Skeletal muscle satellite cell (primary cell): ENCODE data around the gene ENOX2.
"Not testable (repeated sequence)": the region's sequence is repeated elsewhere in the genome, so short reads cannot be mapped to it uniquely, and the experiment has no call there.

Source experiments
- H3K27me3 ChIP-seq: 2 replicates; pipeline ENCODE4 v1.7.0; 2013; ENCODE audit warnings: low read length; ENCODE audit not compliant: control insufficient read depth, insufficient read depth
- H3K36me3 ChIP-seq: 2 replicates; pipeline ENCODE4 v1.7.0; 2013; ENCODE audit warnings: mild to moderate bottlenecking, control low read depth, low read length; ENCODE audit not compliant: insufficient read depth
- H3K4me1 ChIP-seq: 2 replicates; pipeline ENCODE4 v1.7.0; 2013; ENCODE audit warnings: low read length; ENCODE audit not compliant: control insufficient read depth, insufficient read depth
- H3K4me2 ChIP-seq: 2 replicates; pipeline ENCODE4 v1.7.0; 2013; ENCODE audit warnings: mild to moderate bottlenecking, low read length
- H3K4me3 ChIP-seq: 2 replicates; pipeline ENCODE4 v1.7.0; 2013; ENCODE audit warnings: low read length
- H3K9ac ChIP-seq: 2 replicates; pipeline ENCODE4 v1.7.0; 2013; ENCODE audit warnings: mild to moderate bottlenecking, low read depth, low read length, moderate library complexity
- H3K9me3 ChIP-seq: replicated peaks from 2 replicates; pipeline ENCODE4 v1.7.0; 2013; ENCODE audit warnings: mild to moderate bottlenecking, control low read depth, low read length

The ENOX2 gene

DNA sequence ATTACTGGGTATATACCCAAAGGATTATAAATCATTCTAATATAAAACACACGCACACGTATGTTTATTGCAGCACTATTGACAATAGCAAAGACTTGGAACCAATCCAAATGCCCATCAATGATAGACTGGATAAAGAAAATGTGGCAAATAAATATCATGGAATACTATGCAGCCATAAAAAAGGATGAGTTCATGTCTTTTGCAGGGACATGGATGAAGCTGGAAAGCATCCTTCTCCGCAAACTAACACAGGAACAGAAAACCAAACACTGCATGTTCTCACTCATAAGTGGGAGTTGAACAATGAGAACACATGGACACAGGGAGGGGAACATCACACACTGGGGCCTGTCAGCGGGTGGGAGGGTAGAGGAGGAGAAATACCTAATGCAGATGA lies 83.6 kb downstream of the ENOX2 start:
- H3K27me3 ChIP-seq, H3K4me3 ChIP-seq, H3K9me3 ChIP-seq, H3K4me1 ChIP-seq, H3K9ac ChIP-seq, H3K36me3 ChIP-seq, H3K4me2 ChIP-seq: not testable (repeated sequence)

GRCh38 chrX:130813932-130814331 lies 89.1 kb downstream of the ENOX2 start:
- not testable (repeated sequence) for H3K27me3 ChIP-seq, H3K4me2 ChIP-seq, H3K4me3 ChIP-seq, H3K4me1 ChIP-seq, H3K9me3 ChIP-seq, H3K36me3 ChIP-seq, H3K9ac ChIP-seq

GRCh38 chrX:130810561-130810960 lies 92.4 kb downstream of the ENOX2 start:
- Histone ChIP-seq H3K27me3 (no peaks in the 10 kb centered on the region), H3K9ac (no peak overlapping the region), H3K4me2 (no peak overlapping the region), H3K4me1 (no peaks in the 10 kb centered on the region), H3K36me3 (no peaks in the 10 kb centered on the region), H3K4me3 (no peak overlapping the region), H3K9me3 (no peaks in the 10 kb centered on the region)

DNA sequence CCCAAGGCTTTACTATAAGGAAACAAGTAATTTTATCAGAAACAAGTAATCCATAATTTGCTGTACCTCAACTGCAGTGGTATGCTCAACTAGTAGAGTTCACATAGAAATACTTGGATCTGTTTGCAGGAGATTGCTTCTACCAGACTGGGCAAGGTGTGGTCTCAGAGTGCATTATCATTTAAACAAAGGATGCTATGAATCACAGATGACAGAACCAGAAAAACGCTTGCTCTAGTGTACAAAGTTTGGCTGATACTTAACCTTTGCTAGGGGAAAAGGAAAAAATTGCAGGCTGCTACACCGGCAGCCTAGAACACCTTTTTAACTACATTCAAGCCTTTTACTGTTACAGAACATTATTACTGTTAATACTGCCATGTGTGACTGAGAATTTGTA lies 97.1 kb downstream of the ENOX2 start:
- no peak overlapping the region for H3K4me3 ChIP-seq
- H3K9me3 ChIP-seq, result no peaks in the 10 kb centered on the region
- H3K36me3 ChIP-seq, result no peaks in the 10 kb centered on the region
- H3K9ac ChIP-seq, result no peak overlapping the region
- H3K27me3 ChIP-seq, result no peaks in the 10 kb centered on the region
- no peak overlapping the region for H3K4me2 ChIP-seq
- H3K4me1 ChIP-seq, result no peaks in the 10 kb centered on the region

DNA sequence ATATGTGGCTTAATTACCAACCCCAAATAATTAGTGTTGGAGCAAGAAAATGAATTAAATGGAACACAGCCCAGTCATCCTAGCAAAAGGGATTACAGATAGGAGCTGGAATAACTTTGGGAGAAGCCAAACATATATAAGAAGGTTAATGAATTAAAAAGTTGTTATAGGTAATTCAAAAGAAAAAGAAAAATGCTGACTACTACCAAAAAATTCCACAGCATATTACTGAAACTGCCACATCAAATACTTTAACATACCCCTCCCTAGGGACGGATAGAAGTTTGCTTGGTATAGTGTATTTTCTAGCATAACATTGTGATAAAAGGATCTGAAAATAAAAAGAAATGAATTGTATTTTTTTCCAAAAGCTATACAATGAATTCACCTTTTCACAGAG lies 99.5 kb downstream of the ENOX2 start:
- Histone ChIP-seq H3K9me3 (no peaks in the 10 kb centered on the region), H3K4me1 (no peaks in the 10 kb centered on the region), H3K36me3 (no peaks in the 10 kb centered on the region), H3K4me3 (no peak overlapping the region), H3K27me3 (no peaks in the 10 kb centered on the region), H3K9ac (no peak overlapping the region), H3K4me2 (no peak overlapping the region)

- Histone ChIP-seq H3K27me3 (no peaks in the 10 kb centered on the region), H3K9me3 (no peaks in the 10 kb centered on the region), H3K4me3 (no peak overlapping the region), H3K36me3 (no peaks in the 10 kb centered on the region), H3K9ac (no peak overlapping the region), H3K4me1 (no peaks in the 10 kb centered on the region), H3K4me2 (no peak overlapping the region)
Measured at GRCh38 chrX:130801901-130802300, 101.1 kb downstream of the ENOX2 start.

GRCh38 chrX:130799393-130799792 lies 103.6 kb downstream of the ENOX2 start:
- Histone ChIP-seq H3K4me1 (no peaks in the 10 kb centered on the region), H3K36me3 (no peaks in the 10 kb centered on the region), H3K4me3 (no peak overlapping the region), H3K9me3 (no peaks in the 10 kb centered on the region), H3K27me3 (peaks cover 3% of the 10 kb centered on the region), H3K9ac (no peak overlapping the region), H3K4me2 (no peak overlapping the region)

DNA sequence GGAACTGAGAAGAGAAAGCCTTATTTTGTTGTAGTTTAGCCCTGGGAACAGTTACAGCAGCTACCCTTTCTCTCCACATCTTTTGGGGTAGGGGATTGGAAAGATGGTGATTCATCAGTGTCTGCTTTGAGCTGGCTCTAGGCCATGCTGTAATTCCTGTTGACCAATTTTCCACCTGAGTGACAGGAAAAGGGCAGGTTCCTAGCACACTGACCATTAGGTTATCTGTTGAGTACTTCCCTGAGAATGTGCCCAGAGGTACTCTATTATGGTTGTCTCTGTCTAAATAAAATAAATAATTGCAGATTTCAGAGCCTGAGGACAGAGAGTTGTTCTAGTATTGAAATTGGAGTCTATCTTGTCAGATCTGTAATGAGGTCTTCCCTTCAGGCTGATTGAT lies 109.0 kb downstream of the ENOX2 start:
- no peaks in the 10 kb centered on the region for H3K9me3 ChIP-seq
- H3K4me2 ChIP-seq, result no peak overlapping the region
- H3K9ac ChIP-seq, result no peak overlapping the region
- H3K4me1 ChIP-seq, result no peaks in the 10 kb centered on the region
- H3K4me3 ChIP-seq, result no peak overlapping the region
- no peaks in the 10 kb centered on the region for H3K36me3 ChIP-seq
- peaks cover 6% of the 10 kb centered on the region for H3K27me3 ChIP-seq

DNA sequence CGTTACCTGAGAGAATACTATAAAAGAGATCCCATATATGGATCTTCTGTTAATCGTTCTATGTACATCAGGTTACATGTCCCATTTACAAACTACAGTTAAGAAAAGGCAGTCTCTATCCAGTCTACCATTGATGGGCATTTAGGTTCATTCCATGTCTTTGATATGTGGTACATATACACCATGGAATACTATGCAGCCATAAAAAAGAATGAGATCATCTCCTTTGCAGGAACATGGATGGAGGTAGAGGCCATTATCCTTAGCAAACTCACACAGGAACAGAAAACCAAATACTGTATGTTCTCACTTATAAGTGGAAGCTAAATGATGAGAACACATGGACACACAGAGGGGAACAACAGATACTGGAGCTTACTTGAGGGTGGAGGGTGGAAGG lies 111.1 kb downstream of the ENOX2 start:
- not testable (repeated sequence) for H3K9ac ChIP-seq, H3K9me3 ChIP-seq, H3K36me3 ChIP-seq, H3K4me2 ChIP-seq, H3K27me3 ChIP-seq, H3K4me3 ChIP-seq, H3K4me1 ChIP-seq

DNA sequence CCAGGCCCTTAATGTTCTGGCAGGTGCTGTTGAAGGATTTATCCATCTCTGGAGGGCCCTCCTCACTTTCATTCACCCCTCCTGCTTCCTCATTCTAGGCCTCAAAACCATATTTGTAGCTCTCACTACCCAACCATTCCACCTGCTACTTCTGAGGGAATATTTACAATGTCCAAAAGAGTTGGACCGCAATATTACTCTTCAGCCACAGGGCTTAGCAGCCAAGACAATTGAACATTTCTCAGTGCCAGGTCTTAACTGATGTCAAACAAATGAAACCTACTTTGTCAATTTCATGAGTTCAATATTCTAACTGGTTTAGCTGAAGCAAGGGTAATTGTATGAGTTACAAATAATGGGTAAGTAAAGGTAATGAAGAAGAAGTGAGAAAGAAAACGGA lies 113.2 kb downstream of the ENOX2 start:
- H3K9me3 ChIP-seq, result no peaks in the 10 kb centered on the region
- no peak overlapping the region for H3K4me2 ChIP-seq
- H3K9ac ChIP-seq, result no peak overlapping the region
- peaks cover 4% of the 10 kb centered on the region for H3K27me3 ChIP-seq
- no peaks in the 10 kb centered on the region for H3K4me1 ChIP-seq
- no peaks in the 10 kb centered on the region for H3K36me3 ChIP-seq
- no peak overlapping the region for H3K4me3 ChIP-seq

DNA sequence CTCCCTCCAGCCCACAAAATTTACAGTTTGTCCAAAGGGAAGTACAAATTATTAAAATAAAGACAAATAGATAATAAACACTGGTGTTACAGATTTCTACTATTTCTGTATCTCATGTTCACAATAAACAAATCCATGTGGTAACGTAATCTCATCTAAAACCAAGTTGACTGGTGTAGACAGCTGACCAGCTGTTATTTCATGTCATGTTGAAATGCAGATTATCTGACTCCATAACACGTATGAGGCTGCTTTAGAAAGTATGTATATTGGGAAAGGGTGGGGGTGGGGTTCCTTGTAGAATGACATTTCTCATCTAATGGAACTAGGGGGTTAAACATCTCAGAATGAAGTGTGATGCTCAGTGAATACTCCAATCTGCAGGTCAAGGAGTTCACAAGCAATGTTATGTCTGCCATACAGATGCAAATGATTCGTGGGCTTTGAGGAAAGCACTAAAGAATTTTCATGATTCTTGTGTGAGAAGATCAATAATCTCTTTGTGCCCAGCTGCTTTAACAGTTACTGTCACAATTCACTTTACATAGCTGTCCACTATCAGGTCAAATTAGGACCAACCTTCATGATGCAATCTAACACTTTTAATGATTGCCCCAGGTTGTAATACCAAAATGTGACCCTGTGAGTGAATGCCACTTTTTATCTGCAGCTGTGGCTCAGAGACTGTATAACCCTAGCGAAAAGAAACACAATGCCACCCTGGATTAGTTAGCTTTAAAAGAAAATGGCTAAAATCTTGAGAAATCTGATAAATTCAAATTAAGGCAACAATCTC lies 114.0 kb downstream of the ENOX2 start:
- H3K36me3 ChIP-seq, result no peaks in the 10 kb centered on the region
- no peak overlapping the region for H3K4me3 ChIP-seq
- H3K9ac ChIP-seq, result no peak overlapping the region
- H3K9me3 ChIP-seq, result no peaks in the 10 kb centered on the region
- H3K27me3 ChIP-seq, result peaks cover 4% of the 10 kb centered on the region
- no peak overlapping the region for H3K4me2 ChIP-seq
- H3K4me1 ChIP-seq, result no peaks in the 10 kb centered on the region

DNA sequence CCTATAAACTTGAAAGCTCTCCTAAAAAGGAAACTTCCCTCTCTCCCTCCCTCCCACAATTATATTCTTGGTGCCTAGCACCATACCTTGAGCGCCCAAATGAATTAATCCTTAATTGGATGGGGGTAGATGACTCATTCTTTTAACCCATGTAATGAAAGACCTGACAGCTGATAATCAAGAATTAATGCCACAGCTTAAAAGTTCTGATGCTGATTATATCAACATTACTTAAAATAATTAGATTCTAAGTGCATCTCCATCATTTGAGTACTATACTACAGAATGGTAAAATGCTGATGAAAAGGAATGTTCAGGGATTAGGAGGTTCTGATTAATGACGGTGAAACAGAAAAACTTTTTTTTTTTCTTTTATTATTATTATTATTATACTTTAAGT lies 117.0 kb downstream of the ENOX2 start:
- H3K27me3 ChIP-seq, result no peaks in the 10 kb centered on the region
- H3K4me3 ChIP-seq, result no peak overlapping the region
- H3K4me2 ChIP-seq, result no peak overlapping the region
- H3K36me3 ChIP-seq, result no peaks in the 10 kb centered on the region
- no peaks in the 10 kb centered on the region for H3K9me3 ChIP-seq
- H3K9ac ChIP-seq, result no peak overlapping the region
- H3K4me1 ChIP-seq, result no peaks in the 10 kb centered on the region
